Thymus (tissue), 11 donors: ENCODE data around the gene SYNJ2. TPM values are rescaled to one million over a fixed set of nuclear protein-coding genes. Genes with fewer than 3 reads are reported as not detected.
A peak's percentile ranks its signal among the peaks of the same experiment; 100 is the strongest.

ENCODE experiments used
- DNase-seq, 9 donors: peaks; one replicate each; pipeline ENCODE4 v3.0.0-alpha.2; 2013; ENCODE audit warnings: low spot score in 9 of 9, low read depth in 6 of 9, missing footprints in 1 of 9
- H3K27ac ChIP-seq, 2 donors: one replicate each; pipeline ENCODE4 v1.5.1; 2013; ENCODE audit warnings: control low read depth in 1 of 2, low read depth in 1 of 2, low read length in 1 of 2, mild to moderate bottlenecking in 1 of 2, moderate library complexity in 1 of 2
- H3K27me3 ChIP-seq, 2 donors: one replicate each; pipeline ENCODE4 v1.5.1; 2013; ENCODE audit warnings: low read length in 1 of 2; ENCODE audit not compliant: control insufficient read depth in 2 of 2, insufficient read depth in 1 of 2
- H3K36me3 ChIP-seq, 2 donors: one replicate each; pipeline ENCODE4 v1.5.1; 2013; ENCODE audit warnings: low read length in 1 of 2, mild to moderate bottlenecking in 1 of 2, moderate library complexity in 1 of 2; ENCODE audit not compliant: control insufficient read depth in 2 of 2, insufficient read depth in 2 of 2
- H3K4me1 ChIP-seq, 2 donors: one replicate each; pipeline ENCODE4 v1.5.1; 2013; ENCODE audit warnings: low read length in 2 of 2; ENCODE audit not compliant: control insufficient read depth in 2 of 2, insufficient read depth in 2 of 2
- H3K4me3 ChIP-seq, 2 donors: one replicate each; pipeline ENCODE4 v1.5.1; 2013; ENCODE audit warnings: low read length in 2 of 2, control low read depth in 1 of 2, mild to moderate bottlenecking in 1 of 2
- H3K9me3 ChIP-seq, 2 donors: one replicate each; pipeline ENCODE4 v1.5.1; 2013; ENCODE audit warnings: low read length in 1 of 2, mild to moderate bottlenecking in 1 of 2; ENCODE audit not compliant: control insufficient read depth in 2 of 2, insufficient read depth in 1 of 2
- WGBS: extraction: QIAGEN DNeasy Blood & Tissue Kit; methylation state at CpG from one replicate; pipeline ENCODE4 v1.1.7; 2013; 5-methylcytosine and 5-hydroxymethylcytosine counted together
- polyA plus RNA-seq: library from polyadenylated mRNA; stranded (reverse); fragments of 200-250 nt; gene quantifications from one replicate; pipeline ENCODE4 v1.2.3, GENCODE V29; 2013
- total RNA-seq: library from RNA; stranded (reverse); fragments of 120-200 nt; gene quantifications from one replicate; pipeline ENCODE4 v1.2.4, GENCODE V29; 2013
- donor health status: healthy.

SYNJ2 gene
- total and polyA plus RNA-seq, 2 donors: 5.7 to 8.2 TPM

DNA sequence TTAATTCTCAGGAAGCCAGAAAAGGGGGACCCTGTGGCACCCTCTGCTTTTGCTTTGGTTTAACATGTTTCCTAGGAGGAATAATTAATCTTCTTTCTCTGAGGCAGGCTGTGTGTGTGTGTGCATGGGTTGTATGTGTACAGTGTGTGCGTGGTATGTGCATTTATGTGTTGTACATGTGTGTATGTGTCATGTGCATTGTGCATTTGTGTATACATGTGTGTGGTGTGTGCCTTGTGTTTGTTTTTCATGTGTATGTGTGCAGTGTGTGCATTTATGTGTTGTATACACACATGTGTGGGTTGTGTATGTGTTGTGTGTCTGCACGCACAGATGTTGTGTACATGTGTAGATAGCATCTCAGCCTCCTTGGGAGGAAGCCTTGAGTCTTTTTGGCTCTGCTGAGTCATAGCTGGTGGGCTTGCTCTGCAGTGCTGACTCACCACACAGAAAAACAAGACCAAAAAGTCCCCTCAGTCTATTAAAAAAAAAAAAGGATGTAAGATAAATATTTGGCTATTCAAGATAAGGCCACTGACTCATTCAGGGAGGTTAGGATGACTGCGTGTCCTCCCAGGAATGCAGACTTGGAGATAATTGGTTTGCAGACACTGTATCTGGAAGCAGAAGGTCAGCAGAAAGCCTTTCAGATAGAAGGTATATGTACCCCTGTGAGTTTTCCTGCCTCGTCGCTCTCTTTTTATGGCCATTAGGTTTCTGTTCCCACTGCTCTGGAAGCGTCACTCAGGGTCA is 58.6 kb downstream of the SYNJ2 start:
- peak in 5 of 9 donors; percentile 33 to 71 (median 41) for DNase-seq
- Histone ChIP-seq H3K4me3 (no peak overlapping the region), H3K9me3 (peaks cover under 1 to 1% of the 10 kb centered on the region in 2 donors), H3K4me1 (peaks cover 4 to 20% of the 10 kb centered on the region in 2 donors), H3K27me3 (no peaks in the 10 kb centered on the region), H3K27ac (no peak overlapping the region), H3K36me3 (peaks cover 13 to 21% of the 10 kb centered on the region in 2 donors)
- WGBS: 63% methylated on average over 6 of the region's 6 CpGs

DNA sequence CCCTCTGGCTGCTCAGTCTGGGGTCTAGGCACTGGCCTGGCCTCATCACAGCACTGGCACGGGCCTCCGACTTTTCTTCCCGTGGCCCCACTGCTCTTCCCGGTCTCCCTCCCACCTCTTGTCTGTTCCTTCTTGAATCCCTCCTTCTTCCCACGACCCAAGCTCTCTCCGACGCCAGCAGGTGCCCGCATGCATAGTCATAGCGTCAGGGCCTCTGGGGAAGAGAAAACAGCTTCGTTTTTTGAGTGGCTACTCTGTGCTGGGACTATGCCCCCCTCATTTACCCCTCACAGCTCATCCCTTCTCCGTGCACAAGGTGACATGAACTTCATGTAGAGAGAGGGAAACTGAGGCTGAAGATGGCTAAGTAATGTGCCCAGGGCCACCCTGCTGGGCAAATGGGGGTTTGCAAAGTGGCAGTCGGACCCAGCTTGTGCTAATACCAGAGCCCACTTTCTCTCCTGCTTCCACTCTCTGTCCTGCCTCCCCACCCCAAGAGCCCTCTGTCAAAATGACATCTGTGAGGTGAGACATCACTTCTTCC is 59.2 kb downstream of the SYNJ2 start:
- no peak overlapping the region for H3K27ac ChIP-seq
- peaks cover 13 to 21% of the 10 kb centered on the region in 2 donors for H3K36me3 ChIP-seq
- H3K27me3 ChIP-seq: no peaks in the 10 kb centered on the region
- H3K4me1 ChIP-seq: peaks cover 4 to 24% of the 10 kb centered on the region in 2 donors
- WGBS: 95% methylated on average over 12 of the region's 12 CpGs
- no peak overlapping the region for H3K4me3 ChIP-seq
- DNase-seq: no peak
- peaks cover 1 to 5% of the 10 kb centered on the region in 2 donors for H3K9me3 ChIP-seq

DNA sequence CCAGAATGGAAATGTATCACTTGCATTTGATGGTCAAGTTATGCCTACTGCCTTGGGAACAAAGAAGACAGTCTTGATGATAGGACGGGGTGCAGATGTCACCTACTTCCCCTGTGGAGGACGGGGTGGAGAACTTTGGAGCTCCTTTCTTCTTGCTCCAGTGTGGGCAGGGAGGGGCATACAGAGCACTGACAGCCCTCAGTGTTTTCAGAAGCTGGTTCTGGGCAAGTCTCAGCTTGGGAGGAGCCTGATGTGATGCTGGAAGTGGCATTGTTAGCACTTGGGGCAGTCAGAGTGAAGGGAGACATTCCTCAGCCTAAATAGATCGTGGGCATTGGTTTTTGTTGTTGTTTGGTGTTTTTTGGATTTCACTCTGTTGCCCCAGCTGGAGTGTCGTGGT is 59.7 kb downstream of the SYNJ2 start:
- Histone ChIP-seq H3K4me3 (no peak overlapping the region), H3K27me3 (no peaks in the 10 kb centered on the region), H3K36me3 (peaks cover 13 to 21% of the 10 kb centered on the region in 2 donors), H3K27ac (no peak overlapping the region), H3K4me1 (peaks cover 7 to 29% of the 10 kb centered on the region in 2 donors), H3K9me3 (peaks cover 1 to 5% of the 10 kb centered on the region in 2 donors)
- DNase-seq: no peak
- 83% methylated on average over 4 of the region's 4 CpGs for WGBS

DNA sequence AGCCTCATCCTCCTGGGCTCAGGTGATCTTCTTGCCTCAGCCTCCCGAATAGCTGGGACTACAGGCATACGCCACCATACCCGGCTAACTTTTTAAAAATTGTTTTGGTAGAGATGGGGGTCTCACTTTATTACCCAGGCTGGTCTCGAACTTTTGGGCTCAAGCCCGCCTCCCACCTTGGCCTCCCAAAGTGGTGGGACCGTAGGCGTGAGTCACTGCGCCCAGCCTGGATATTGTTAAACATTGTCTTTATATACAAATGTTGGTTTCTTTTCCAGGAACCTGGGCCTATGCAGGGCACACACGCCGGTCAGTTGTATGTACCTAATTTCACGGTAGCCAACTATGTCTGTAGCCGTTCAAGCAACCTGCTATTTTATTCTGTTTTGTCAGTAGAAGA is 60.1 kb downstream of the SYNJ2 start:
- no peak for DNase-seq
- Histone ChIP-seq H3K4me3 (no peak overlapping the region), H3K4me1 (peaks cover 11 to 33% of the 10 kb centered on the region in 2 donors), H3K36me3 (peaks cover 13 to 21% of the 10 kb centered on the region in 2 donors), H3K27ac (peak overlapping the region in 1 of 2 donors; percentile 39), H3K27me3 (no peaks in the 10 kb centered on the region), H3K9me3 (peaks cover 1 to 5% of the 10 kb centered on the region in 2 donors)
- 98% methylated on average over 12 of the region's 12 CpGs for WGBS

DNA sequence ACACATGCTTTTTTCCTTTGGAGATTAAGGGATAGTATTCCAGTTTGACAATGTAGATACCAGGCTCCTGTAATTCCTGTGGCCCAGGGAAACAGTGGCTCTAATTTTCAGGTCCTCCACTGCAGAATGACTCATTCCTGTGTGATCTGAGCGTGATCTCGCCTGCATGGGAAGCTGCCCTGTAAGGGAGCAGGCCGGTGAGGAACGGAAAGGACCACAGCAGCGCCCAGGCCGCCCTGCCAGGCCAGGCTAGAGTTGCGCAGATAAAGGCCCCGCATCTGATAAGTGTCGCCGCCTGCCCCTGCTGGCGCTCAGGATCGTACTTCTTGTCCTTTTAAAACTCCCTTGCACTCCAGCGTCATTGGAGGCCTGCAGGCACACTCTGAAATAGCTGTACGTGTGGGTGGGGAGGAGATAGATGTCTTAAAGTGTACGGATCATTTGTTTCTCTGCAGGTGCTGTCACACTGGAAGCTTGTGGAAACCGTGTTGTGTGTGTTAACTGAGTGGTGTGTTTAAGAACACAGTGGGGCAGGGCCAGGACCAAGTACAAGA is 60.7 kb downstream of the SYNJ2 start:
- Histone ChIP-seq H3K27me3 (no peaks in the 10 kb centered on the region), H3K27ac (peak overlapping the region in 1 of 2 donors; percentile 39), H3K9me3 (peaks cover 1 to 5% of the 10 kb centered on the region in 2 donors), H3K4me3 (no peak overlapping the region), H3K4me1 (peaks cover 16 to 38% of the 10 kb centered on the region in 2 donors), H3K36me3 (peaks cover 13 to 21% of the 10 kb centered on the region in 2 donors)
- DNase-seq: no peak
- WGBS: 98% methylated on average over 16 of the region's 16 CpGs

DNA sequence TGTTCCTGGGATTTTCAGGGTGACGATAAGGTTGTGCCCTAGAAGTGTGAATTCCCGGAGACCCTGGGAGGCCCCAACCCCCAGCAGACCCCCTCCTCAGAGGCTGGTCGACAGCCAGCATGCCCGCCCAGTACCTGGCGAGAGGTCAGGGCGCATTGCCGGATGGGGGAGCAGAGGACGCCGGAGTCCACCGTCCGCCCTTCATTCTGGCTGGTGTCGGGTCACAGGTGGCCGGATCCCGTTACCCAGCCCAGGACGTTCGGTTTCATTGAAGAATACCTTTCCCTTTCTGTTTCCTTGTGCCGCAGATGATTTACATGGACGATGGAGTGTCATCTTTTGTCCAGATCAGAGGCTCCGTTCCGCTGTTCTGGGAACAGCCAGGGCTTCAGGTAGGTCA is 61.3 kb downstream of the SYNJ2 start:
- no peak overlapping the region for H3K4me3 ChIP-seq
- H3K27me3 ChIP-seq: no peaks in the 10 kb centered on the region
- peaks cover 11 to 19% of the 10 kb centered on the region in 2 donors for H3K36me3 ChIP-seq
- WGBS: 94% methylated on average over 20 of the region's 20 CpGs
- no peak for DNase-seq
- H3K9me3 ChIP-seq: peaks cover 1 to 5% of the 10 kb centered on the region in 2 donors
- peaks cover 17 to 45% of the 10 kb centered on the region in 2 donors for H3K4me1 ChIP-seq
- H3K27ac ChIP-seq: no peak overlapping the region

DNA sequence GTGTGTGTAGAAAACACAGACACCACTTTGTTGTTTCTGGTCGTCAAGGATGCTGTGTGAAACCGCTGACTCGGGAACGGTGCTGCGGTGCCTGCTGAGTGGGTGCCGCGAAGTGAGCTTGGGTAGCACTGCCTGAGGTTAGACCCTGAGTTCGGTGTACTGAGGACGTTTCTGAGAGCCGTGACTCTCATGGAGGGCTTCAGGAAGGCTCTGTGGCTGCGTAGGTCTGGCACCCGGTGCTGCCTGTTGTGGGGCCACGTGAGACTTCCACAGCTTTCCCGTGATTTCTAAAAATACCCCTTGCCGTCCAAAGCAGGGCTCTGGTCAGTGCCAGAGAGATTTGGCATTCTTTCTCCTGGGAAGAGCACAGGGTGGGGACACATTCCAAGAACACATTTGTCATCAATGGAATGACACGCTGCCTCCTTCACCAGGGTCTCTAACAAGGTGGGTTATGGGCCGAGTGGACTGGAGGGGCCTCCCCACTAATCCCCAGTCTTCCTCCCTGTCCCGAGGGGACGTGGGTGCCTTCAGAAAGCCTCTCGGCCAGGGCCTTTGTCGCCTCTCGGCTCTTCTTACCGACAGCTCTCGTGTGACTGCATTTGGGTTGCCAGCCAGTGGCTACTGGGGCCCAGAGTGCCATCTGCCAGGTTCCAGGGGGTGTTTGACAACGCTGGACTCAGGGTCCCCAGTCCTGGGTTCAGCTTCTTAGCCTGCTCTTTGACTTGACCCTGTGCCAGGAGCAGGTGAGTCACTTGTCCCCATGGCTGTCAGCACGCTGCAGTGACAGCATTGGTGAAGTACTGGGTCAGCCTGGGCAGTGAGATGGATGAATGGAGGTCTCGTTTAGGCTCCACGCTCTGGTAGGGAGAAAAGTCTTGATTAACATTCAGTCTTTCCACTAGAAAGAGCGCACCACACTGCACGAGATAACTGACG is 62.2 kb downstream of the SYNJ2 start:
- no peaks in the 10 kb centered on the region for H3K27me3 ChIP-seq
- H3K27ac ChIP-seq: no peak overlapping the region
- peaks cover 17 to 46% of the 10 kb centered on the region in 2 donors for H3K4me1 ChIP-seq
- WGBS: 96% methylated on average over 31 of the region's 31 CpGs
- DNase-seq: no peak
- no peak overlapping the region for H3K4me3 ChIP-seq
- peaks cover 8 to 14% of the 10 kb centered on the region in 2 donors for H3K36me3 ChIP-seq
- peaks cover 1 to 5% of the 10 kb centered on the region in 2 donors for H3K9me3 ChIP-seq

DNA sequence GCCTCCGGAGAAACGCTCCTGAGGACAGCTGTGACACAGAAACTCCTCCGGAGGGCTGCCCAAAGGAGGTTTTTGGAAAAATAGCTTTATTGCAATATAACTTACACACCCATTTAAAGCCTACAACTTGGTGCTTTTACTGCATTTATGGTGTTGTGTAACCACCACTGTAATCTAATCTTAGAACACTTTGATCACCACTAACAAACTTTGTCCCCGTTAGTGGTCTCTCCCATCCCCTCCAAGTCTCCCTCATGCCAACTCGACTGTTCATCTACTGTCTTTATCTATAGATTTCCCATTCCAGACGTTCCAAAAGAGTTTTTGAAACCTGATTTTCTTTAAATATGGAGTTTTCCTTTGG is 62.8 kb downstream of the SYNJ2 start:
- H3K27ac ChIP-seq: no peak overlapping the region
- H3K4me1 ChIP-seq: peaks cover 17 to 40% of the 10 kb centered on the region in 2 donors
- 96% methylated on average over 6 of the region's 6 CpGs for WGBS
- no peaks in the 10 kb centered on the region for H3K27me3 ChIP-seq
- H3K4me3 ChIP-seq: no peak overlapping the region
- H3K36me3 ChIP-seq: peaks cover 8 to 14% of the 10 kb centered on the region in 2 donors
- peaks cover 1 to 5% of the 10 kb centered on the region in 2 donors for H3K9me3 ChIP-seq
- no peak for DNase-seq
